ENCODE results near the gene RTBDN.
"Not testable (repeated sequence)": the region's sequence is repeated elsewhere in the genome, so short reads cannot be mapped to it uniquely, and the experiment has no call there.

The RTBDN gene

DNA sequence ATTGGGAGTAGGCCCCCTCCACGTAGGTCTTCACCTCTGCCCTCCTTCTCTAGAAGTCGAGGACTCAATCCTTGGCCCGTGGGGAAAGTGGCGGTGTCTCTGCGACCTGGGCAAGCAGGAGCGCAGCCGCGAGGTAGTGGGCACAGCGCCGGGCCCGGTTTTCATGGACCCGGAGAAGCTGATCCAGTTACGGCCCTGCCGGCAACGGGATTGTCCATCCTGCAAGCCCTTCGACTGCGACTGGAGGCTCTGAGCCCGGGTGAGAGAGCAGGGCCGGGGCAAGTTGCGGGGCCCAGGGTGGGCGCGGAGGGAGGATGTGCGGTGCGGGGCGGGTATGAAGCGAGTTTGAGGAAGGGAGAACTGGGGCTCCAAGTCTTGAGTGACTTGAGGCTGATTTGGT lies 30.3 kb downstream of the RTBDN start:
- TF ChIP-seq, protein P1, sequence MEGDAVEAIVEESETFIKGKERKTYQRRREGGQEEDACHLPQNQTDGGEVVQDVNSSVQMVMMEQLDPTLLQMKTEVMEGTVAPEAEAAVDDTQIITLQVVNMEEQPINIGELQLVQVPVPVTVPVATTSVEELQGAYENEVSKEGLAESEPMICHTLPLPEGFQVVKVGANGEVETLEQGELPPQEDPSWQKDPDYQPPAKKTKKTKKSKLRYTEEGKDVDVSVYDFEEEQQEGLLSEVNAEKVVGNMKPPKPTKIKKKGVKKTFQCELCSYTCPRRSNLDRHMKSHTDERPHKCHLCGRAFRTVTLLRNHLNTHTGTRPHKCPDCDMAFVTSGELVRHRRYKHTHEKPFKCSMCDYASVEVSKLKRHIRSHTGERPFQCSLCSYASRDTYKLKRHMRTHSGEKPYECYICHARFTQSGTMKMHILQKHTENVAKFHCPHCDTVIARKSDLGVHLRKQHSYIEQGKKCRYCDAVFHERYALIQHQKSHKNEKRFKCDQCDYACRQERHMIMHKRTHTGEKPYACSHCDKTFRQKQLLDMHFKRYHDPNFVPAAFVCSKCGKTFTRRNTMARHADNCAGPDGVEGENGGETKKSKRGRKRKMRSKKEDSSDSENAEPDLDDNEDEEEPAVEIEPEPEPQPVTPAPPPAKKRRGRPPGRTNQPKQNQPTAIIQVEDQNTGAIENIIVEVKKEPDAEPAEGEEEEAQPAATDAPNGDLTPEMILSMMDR (IDR thresholded peaks at IDR 0.05; ENCODE audit: borderline replicate concordance, insufficient read depth, low read depth, low read length) = no peak
- no peak overlapping the region for H3K4me3 ChIP-seq (ENCODE audit: low read depth, low read length)

DNA sequence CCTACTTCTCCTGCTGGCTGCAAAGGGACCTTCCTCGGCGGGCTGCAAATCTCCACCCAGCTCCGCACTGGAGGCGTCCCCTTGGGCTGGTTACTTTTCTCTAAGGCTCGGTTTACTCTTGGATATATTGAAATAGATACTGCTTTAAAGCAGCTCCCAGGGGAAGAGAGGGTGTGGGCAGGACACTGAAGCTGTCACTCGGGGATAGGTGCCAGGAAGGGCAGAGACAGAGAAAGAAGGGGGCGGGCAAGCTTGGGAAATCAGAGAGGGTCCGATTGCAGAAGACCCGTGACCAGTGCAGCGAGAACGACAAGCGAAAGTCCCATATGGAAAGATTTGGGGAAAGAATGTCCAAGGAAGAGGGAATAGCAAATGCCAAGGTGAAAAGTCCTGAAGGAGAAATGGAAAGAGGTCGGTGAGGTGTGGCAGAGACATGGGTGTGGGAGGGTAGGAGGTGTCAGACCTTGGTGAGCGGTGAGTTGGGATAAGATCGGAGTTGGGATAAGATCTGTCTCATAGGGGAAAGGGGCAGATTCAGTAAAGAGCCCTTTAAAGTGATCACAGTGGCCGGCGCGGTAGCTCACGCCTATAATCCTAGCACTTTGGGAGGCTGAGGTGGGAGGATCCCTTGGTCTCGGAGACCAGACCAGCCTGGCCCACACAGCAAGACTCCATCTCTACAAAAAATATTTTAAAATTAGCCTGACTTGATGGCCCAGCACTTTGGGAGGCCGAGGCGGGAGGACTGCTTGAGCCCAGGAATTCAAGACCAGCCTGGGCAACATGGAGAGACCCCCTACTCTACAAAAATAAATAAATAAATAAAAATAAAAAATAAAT lies 31.9 kb downstream of the RTBDN start:
- H3K4me3 ChIP-seq (ENCODE audit: low read depth, low read length) = peak overlapping the region; percentile 82

DNA sequence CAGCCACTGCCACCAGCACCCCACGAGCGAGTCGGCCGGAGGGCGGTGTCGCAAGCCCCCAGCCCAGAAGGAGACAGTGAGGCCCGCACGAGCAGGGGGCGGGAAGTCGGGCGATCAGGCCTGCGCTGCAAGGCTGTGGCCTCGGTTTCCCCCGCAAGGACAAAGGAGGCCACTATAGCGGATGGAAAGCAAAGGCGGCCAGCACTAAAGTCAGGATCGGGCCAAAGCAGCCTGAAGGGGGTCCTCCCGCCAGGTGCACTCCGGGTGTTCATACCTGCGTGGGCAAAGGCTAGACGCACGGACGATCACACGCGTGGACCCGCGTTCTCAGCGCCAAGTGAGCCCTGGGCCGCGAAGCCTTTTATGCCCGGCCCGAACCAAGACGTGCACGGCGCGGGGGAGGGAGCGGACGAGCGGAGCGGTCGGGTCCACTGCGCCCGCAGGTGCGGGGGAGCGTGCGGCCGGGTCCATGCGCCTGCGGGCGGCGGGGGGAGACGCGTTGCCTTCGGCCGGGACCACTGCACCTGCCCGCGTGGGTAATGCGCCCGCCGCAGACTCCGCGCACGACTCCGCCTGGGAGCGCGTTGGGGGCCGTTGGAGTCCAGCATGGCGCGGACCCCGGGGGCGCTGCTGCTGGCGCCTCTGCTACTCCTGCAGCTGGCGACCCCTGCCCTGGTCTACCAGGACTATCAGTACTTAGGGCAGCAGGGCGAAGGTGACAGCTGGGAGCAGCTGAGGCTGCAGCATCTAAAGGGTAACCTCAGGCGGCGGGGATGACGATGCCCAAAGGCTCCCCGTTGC lies 32.7 kb downstream of the RTBDN start, which contains the start of the genes PRDX2 and THSD8:
Gene PRDX2, minus strand, starts transcription at position 335 of the 801 bp plus-strand sequence. CDS start 539 bp downstream, outside the sequence.
Gene THSD8, plus strand, starts transcription at position 604 of the 801 bp plus-strand sequence. Its CDS starts 3 bp downstream, at position 607.
- TF ChIP-seq, protein P1 (IDR thresholded peaks at IDR 0.05; ENCODE audit: borderline replicate concordance, insufficient read depth, low read depth, low read length) = no peak
- peak within 1 kb of the TSS; percentile 82 for H3K4me3 ChIP-seq (ENCODE audit: low read depth, low read length)

More for the DNA sequence above, 31.9 kb downstream of the RTBDN start:
- TF ChIP-seq, protein P1 (IDR thresholded peaks at IDR 0.05; ENCODE audit: borderline replicate concordance, insufficient read depth, low read depth, low read length) = no peak

DNA sequence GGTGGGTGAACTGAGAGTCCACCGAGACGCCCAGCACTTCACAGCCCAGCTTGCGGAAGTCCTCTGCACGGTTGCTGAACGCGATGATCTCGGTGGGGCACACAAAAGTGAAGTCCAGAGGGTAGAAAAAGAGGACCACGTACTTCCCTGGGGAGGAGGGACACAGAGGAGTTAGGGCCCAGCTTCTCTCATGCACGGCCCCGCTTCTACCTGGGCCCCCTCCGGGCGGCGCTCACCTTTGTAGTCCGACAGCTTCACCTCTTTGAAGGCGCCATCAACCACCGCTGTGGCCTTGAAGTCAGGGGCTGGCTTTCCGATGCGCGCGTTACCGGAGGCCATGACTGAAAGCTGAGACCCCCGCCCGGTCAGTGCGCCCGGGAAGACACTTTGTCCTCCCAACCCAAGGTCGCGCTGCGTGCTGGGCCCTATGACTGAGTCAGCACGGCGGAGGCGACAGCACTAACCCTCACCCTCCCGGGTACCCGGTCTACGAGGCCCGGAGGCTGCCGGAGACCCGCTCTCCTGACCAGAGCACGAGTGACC lies 33.4 kb downstream of the RTBDN start:
- TF ChIP-seq, protein P1 (IDR thresholded peaks at IDR 0.05; ENCODE audit: borderline replicate concordance, insufficient read depth, low read depth, low read length) = no peak
- H3K4me3 ChIP-seq (ENCODE audit: low read depth, low read length) = peak overlapping the region; percentile 82

DNA sequence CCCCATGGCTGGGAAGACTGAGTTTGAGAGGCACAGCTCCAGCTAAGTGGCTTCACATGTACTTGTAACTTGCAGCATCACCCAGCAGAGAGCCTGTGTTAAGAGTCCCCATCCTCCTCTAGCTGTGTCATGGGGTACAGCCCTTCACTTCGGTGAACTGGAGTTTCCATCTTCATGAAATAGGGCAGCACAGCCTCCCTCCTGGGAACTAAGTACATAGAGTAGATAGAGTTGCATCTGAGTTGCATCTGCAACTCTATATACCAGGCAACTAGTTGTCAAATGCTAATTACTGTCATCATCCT lies 34.0 kb downstream of the RTBDN start:
- TF ChIP-seq, protein P1 (IDR thresholded peaks at IDR 0.05; ENCODE audit: borderline replicate concordance, insufficient read depth, low read depth, low read length) = no peak
- H3K4me3 ChIP-seq (ENCODE audit: low read depth, low read length) = no peak overlapping the region

DNA sequence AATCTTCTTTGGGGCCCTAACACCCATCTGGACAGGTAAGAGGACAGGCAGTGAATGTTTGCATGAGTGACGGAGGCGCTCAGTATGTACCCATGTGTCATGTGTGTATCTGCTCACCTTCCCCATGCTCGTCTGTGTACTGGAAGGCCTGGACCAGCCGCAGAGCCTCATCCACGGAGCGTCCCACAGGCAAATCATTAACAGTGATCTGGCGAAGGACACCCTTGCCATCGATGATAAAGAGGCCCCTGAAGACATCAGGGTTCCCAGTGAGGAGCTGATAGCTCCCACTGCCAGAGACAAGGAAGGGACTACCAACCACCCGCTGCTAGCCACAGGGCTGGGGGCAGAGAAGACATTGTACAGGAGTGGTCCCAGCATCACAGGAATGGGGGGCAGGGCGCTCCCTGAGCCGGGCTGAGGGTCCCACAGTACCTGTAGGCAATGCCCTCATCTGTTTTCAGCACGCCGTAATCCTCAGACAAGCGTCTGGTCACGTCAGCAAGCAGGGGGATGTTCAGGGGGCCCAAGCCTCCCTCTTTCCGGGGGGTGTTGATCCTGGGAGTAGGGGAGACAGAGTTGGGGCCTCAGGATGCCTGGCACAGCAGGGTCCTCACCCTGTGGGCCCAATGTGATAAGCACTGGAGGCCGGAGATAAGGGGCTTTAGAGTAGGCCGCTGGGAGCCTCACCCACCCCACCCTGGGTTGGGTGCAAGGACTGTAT lies 34.5 kb downstream of the RTBDN start:
- TF ChIP-seq, protein P1 (IDR thresholded peaks at IDR 0.05; ENCODE audit: borderline replicate concordance, insufficient read depth, low read depth, low read length) = no peak
- no peak overlapping the region for H3K4me3 ChIP-seq (ENCODE audit: low read depth, low read length)

DNA sequence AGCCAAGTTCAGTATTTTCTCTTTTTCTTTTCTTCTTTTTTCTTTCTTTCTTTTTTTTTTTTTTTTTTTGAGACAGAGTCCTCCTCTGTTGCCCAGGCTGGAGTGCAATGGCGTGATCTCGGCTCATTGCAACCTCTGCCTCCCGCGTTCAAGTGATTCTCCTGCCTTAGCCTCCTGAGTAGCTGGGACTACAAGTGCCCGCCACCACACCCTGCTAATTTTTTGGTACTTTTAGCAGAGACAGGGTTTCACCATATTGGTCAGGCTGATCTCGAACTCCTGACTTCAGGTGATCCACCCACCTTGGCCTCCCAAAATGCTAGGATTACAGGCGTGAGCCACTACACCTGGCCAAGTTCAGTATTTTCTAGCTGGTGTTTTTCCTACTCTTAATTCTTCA lies 36.8 kb downstream of the RTBDN start:
- H3K4me3 ChIP-seq (ENCODE audit: low read depth, low read length) = not testable (repeated sequence)
